ENCODE measurements around the gene PCNX1. TPM values are rescaled to one million over a fixed set of nuclear protein-coding genes. Genes with fewer than 3 reads are reported as not detected.

The PCNX1 gene
- total RNA-seq, 4 donors from 2014 or later, result 47.1 to 73.6 (median 66.2) TPM

DNA sequence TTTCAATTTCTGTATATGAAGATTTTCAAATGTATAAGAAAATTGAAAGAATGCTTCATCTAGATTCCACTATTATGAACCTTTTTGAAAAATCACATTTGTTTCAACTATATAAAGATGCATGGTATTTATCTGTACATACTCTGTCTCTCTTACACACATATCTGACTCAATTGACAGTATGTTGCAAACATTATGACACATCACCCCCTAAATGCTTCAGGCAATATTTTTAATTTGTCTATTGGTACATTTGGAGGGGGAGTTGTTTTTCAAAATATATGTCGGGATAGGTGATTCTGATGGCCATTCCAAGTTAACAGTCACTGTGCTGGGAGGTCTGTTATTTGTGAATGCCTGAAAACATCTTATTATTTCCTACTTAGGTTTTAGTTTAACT lies 14.4 kb downstream of the PCNX1 start:
- Histone ChIP-seq H3K4me1 (peaks cover 5 to 63% (median 9%) of the 10 kb centered on the region in 3 donors), H3K27ac (no peak overlapping the region), H3K27me3 (no peaks in the 10 kb centered on the region), H3K36me3 (no peaks in the 10 kb centered on the region), H3K4me3 (no peak overlapping the region), H3K9me3 (no peaks in the 10 kb centered on the region)
- ATAC-seq, result no peak
- 89 to 94% methylated on average over 1 of the region's 1 CpG for WGBS, 2 donors (ENCODE audit: low coverage in 1 of 2)
- TF ChIP-seq, protein P1, sequence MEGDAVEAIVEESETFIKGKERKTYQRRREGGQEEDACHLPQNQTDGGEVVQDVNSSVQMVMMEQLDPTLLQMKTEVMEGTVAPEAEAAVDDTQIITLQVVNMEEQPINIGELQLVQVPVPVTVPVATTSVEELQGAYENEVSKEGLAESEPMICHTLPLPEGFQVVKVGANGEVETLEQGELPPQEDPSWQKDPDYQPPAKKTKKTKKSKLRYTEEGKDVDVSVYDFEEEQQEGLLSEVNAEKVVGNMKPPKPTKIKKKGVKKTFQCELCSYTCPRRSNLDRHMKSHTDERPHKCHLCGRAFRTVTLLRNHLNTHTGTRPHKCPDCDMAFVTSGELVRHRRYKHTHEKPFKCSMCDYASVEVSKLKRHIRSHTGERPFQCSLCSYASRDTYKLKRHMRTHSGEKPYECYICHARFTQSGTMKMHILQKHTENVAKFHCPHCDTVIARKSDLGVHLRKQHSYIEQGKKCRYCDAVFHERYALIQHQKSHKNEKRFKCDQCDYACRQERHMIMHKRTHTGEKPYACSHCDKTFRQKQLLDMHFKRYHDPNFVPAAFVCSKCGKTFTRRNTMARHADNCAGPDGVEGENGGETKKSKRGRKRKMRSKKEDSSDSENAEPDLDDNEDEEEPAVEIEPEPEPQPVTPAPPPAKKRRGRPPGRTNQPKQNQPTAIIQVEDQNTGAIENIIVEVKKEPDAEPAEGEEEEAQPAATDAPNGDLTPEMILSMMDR (IDR thresholded peaks at IDR 0.05), result no peak
- TF ChIP-seq POLR2AphosphoS5 (IDR thresholded peaks at IDR 0.05) (no peak), EP300 (IDR thresholded peaks at IDR 0.05) (no peak), POLR2A (IDR thresholded peaks at IDR 0.05) (no peak)

GRCh38 chr14:70924521-70924920 lies 17.3 kb downstream of the PCNX1 start:
- Histone ChIP-seq H3K4me1 (peaks cover 7 to 53% (median 9%) of the 10 kb centered on the region in 3 donors), H3K27me3 (no peaks in the 10 kb centered on the region), H3K4me3 (no peak overlapping the region), H3K27ac (no peak overlapping the region), H3K36me3 (no peaks in the 10 kb centered on the region), H3K9me3 (no peaks in the 10 kb centered on the region)
- no peak for ATAC-seq
- TF ChIP-seq POLR2A (IDR thresholded peaks at IDR 0.05) (no peak), POLR2AphosphoS5 (IDR thresholded peaks at IDR 0.05) (no peak), EP300 (IDR thresholded peaks at IDR 0.05) (no peak)
- 100% methylated on average over 1 of the region's 2 CpGs for WGBS, 2 donors (ENCODE audit: low coverage in 1 of 2)

DNA sequence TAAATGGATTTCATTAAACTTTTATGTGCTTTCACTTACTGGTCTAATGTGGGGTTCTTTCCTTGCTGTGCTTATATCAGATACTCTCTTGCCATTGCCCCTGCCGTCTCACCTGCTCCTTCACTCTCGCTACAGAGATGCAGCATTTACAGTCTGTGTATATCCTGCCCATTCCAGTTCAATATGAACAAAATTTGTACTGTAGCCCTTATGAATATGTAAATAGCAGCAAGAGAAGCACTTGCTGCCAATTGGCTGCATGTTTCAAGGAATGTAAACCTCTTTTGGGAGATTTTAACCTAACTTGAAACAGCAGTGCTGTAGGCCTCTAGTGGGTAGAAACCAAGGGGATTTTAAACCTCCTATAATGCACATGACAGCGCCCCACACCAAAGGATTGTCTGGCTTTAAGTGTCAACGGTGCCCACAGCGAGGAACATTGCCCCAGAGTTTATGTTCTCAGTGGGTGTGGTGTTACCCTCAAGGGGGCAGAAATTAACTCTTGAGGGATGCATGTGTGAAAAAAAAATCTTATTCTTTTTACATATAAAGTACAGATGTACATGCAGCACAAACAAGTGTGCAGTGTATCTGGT lies 19.1 kb downstream of the PCNX1 start:
- Histone ChIP-seq H3K27me3 (no peaks in the 10 kb centered on the region), H3K4me3 (no peak overlapping the region), H3K27ac (no peak overlapping the region), H3K36me3 (no peaks in the 10 kb centered on the region), H3K4me1 (peaks cover 3 to 52% (median 5%) of the 10 kb centered on the region in 3 donors), H3K9me3 (no peaks in the 10 kb centered on the region)
- 68 to 70% methylated on average over 4 to 5 of the region's 5 CpGs for WGBS, 2 donors (ENCODE audit: low coverage in 1 of 2)
- no peak for ATAC-seq
- TF ChIP-seq POLR2AphosphoS5 (IDR thresholded peaks at IDR 0.05) (no peak), EP300 (IDR thresholded peaks at IDR 0.05) (no peak), POLR2A (IDR thresholded peaks at IDR 0.05) (no peak)
- TF ChIP-seq, protein P1 (IDR thresholded peaks at IDR 0.05), result no peak

DNA sequence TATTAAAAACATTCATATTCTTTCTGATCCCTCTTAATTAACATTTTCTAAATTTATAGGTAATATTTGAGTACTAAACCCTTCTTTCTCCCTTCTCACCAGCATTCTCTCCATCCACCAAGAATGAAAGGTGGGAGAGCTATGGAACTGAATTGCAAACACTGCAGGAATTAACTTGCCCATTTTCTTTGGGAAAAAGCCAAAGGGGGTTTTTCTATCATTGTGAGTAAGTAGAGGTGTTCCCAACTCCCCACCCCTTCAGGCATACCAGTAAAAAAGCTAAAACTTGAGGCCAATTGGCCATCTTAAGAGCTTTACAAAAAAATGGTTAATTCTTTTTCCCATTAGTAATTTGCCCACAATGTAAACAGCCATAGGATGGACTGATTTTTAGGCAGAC lies 23.7 kb downstream of the PCNX1 start:
- H3K36me3 ChIP-seq, result no peaks in the 10 kb centered on the region
- no peaks in the 10 kb centered on the region for H3K9me3 ChIP-seq
- no peak overlapping the region for H3K27ac ChIP-seq
- peaks cover 3 to 70% (median 17%) of the 10 kb centered on the region in 3 donors for H3K4me1 ChIP-seq
- H3K4me3 ChIP-seq, result no peak overlapping the region
- no peaks in the 10 kb centered on the region for H3K27me3 ChIP-seq
- TF ChIP-seq POLR2AphosphoS5 (IDR thresholded peaks at IDR 0.05), result no peak
- no peak for TF ChIP-seq EP300 (IDR thresholded peaks at IDR 0.05)
- TF ChIP-seq, protein P1 (IDR thresholded peaks at IDR 0.05), result no peak
- no peak for TF ChIP-seq POLR2A (IDR thresholded peaks at IDR 0.05)
- no peak for ATAC-seq

DNA sequence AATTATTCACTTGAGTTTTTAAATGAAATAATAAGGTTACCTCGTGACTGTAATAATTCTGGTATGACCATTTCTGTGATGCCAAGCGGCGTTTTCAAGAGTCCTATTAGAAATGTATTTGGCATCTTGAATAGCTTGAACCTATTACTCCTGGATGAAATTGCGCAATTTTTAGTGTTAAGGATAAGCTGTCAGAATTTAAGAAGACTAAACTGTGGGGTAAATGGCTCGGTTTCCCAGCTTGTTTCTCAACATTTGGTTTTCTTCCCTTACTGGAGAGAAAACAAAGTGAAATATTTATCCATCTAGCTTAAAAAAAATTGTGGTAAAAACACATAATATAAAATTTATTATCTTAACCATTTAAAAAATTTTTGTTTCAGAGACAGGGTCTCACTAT lies 26.8 kb downstream of the PCNX1 start:
- WGBS, 2 donors (ENCODE audit: low coverage in 1 of 2), result 45 to 53% methylated on average over 5 of the region's 5 CpGs
- peak overlapping the region in 2 of 4 donors; percentile 53 to 56 for H3K27ac ChIP-seq
- H3K27me3 ChIP-seq, result no peaks in the 10 kb centered on the region
- H3K4me3 ChIP-seq, result no peak overlapping the region
- peak; percentile 85 for ATAC-seq
- H3K36me3 ChIP-seq, result no peaks in the 10 kb centered on the region
- peaks cover 0 to 52% (median 16%) of the 10 kb centered on the region in 3 donors for H3K4me1 ChIP-seq
- peak; percentile 28 for TF ChIP-seq POLR2AphosphoS5 (IDR thresholded peaks at IDR 0.05)
- no peak for TF ChIP-seq EP300 (IDR thresholded peaks at IDR 0.05)
- H3K9me3 ChIP-seq, result no peaks in the 10 kb centered on the region

DNA sequence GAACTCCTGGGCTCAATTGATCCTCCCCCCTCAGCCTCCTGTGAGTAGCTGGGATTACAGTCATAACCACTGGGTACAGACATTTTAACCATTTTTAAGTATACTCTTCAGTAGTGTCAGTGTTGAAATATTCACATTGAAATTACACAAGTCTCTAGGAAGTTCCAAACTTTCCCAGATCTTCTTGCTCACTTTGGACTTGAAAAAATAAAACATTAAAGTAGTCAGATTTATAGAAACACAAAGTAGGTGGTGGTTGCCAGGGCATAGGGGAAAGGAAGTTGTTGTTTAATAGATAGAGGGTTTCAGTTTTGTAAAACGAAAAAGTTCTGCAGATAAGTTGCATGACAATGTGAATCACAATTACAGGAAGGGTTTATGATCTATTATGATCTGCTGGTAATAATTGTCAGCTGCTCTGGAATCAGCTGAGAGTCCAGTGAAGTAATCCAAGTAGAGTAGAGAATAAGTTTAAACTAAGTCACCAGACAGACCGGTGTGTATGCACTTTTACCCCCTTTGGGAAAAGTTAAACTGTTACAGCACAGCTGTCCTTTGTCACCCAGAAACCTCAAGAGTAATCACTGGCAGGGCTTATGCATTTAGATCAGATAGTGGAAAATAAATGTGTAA lies 27.4 kb downstream of the PCNX1 start:
- TF ChIP-seq POLR2A (IDR thresholded peaks at IDR 0.05), result no peak
- peak; percentile 46 for TF ChIP-seq POLR2AphosphoS5 (IDR thresholded peaks at IDR 0.05)
- TF ChIP-seq EP300 (IDR thresholded peaks at IDR 0.05), result no peak
- TF ChIP-seq, protein P1 (IDR thresholded peaks at IDR 0.05), result no peak
- 0% methylated on average over 2 of the region's 2 CpGs for WGBS, 2 donors (ENCODE audit: low coverage in 1 of 2)
- Histone ChIP-seq H3K27me3 (no peaks in the 10 kb centered on the region), H3K9me3 (no peaks in the 10 kb centered on the region), H3K36me3 (no peaks in the 10 kb centered on the region), H3K4me1 (peaks cover 0 to 46% (median 12%) of the 10 kb centered on the region in 3 donors), H3K27ac (peak overlapping the region in 2 of 4 donors; percentile 53 to 56), H3K4me3 (no peak overlapping the region)
- peak; percentile 85 for ATAC-seq
